CD4-positive, CD25-positive, alpha-beta regulatory T cell (primary cell): Measurements from ENCODE around the gene TNK2. TPM values are rescaled to one million over a fixed set of nuclear protein-coding genes. Genes with fewer than 3 reads are reported as not detected.
"Not testable (repeated sequence)": the region's sequence is repeated elsewhere in the genome, so short reads cannot be mapped to it uniquely, and the experiment has no call there.

ENCODE experiments used
- ATAC-seq, 2 donors: fragments of 150-1000 bp; cut with Tn5 transposase; one replicate each; pipeline ENCODE4 v1.10.0; 2021; ENCODE audit warnings: low read depth in 2 of 2, moderate number of reproducible peaks in 2 of 2, moderate library complexity in 1 of 2
- DNase-seq, 3 donors: peaks; one replicate each; pipeline versions ENCODE4 v3.0.0 to v3.0.0-alpha.2; 2012 to 2022; ENCODE audit warnings: mixed read lengths in 1 of 3
- H3K27ac ChIP-seq: one replicate; pipeline ENCODE4 v1.7.0; 2013; ENCODE audit warnings: mild to moderate bottlenecking, low read length; ENCODE audit not compliant: insufficient read depth, poor library complexity, severe bottlenecking
- H3K27me3 ChIP-seq: one replicate; pipeline ENCODE4 v1.7.0; 2013; ENCODE audit warnings: low read length; ENCODE audit not compliant: control insufficient read depth, insufficient read depth
- H3K36me3 ChIP-seq: one replicate; pipeline ENCODE4 v1.7.0; 2013; ENCODE audit warnings: mild to moderate bottlenecking, low read length, moderate library complexity; ENCODE audit not compliant: control insufficient read depth, insufficient read depth
- H3K4me1 ChIP-seq: 2 replicates; pipeline ENCODE4 v1.7.0; 2013; ENCODE audit warnings: mild to moderate bottlenecking, low read length; ENCODE audit not compliant: insufficient read depth, control insufficient read depth, poor library complexity, severe bottlenecking
- H3K4me3 ChIP-seq: one replicate; pipeline ENCODE4 v1.7.0; 2013; ENCODE audit warnings: low read depth, mild to moderate bottlenecking, low read length, moderate library complexity
- H3K9me3 ChIP-seq, 2 experiments: 1 replicate in 1 of 2; 2 replicates in 1 of 2; pipeline ENCODE4 v1.7.0; 2013; ENCODE audit warnings: low read length in 2 of 2, mild to moderate bottlenecking in 1 of 2, moderate library complexity in 1 of 2; ENCODE audit not compliant: control insufficient read depth in 2 of 2
- H3K27ac Mint-ChIP-seq, 3 donors: one replicate each; pipeline ENCODE4 v1.8.0; 2020 to 2022; ENCODE audit warnings: mild to moderate bottlenecking in 3 of 3, mixed read lengths in 3 of 3, moderate library complexity in 2 of 3
- H3K27me3 Mint-ChIP-seq: one replicate; pipeline ENCODE4 v1.8.0; 2022; ENCODE audit warnings: mild to moderate bottlenecking, mixed read lengths
- H3K36me3 Mint-ChIP-seq: one replicate; pipeline ENCODE4 v1.8.0; 2020; ENCODE audit warnings: mixed read lengths
- H3K4me1 Mint-ChIP-seq, 4 donors: one replicate each; pipeline ENCODE4 v1.8.0; 2020 to 2022; ENCODE audit warnings: mixed read lengths in 4 of 4, mild to moderate bottlenecking in 1 of 4
- H3K4me3 Mint-ChIP-seq, 4 donors: one replicate each; pipeline ENCODE4 v1.8.0; 2020 to 2022; ENCODE audit warnings: mild to moderate bottlenecking in 4 of 4, mixed read lengths in 4 of 4, moderate library complexity in 3 of 4
- H3K9me3 Mint-ChIP-seq, 7 donors: one replicate each; pipeline ENCODE4 v1.8.0; 2020 to 2022; ENCODE audit warnings: mixed read lengths in 7 of 7, mild to moderate bottlenecking in 3 of 7, moderate library complexity in 2 of 7
- polyA plus RNA-seq, 4 donors: library from polyadenylated mRNA; unstranded; fragments of 300-500 nt; fragmentation: Illumina TruSeq; gene quantifications; one replicate each; pipeline ENCODE4 v1.2.3, GENCODE V29; 2021
- total RNA-seq: library from RNA; stranded (reverse); gene quantifications from one replicate; pipeline ENCODE4 v1.2.3, GENCODE V29; 2022

The TNK2 gene
- total and polyA plus RNA-seq, 5 donors from 2014 or later: 0.93 to 139 (median 2.1) TPM

- ATAC-seq: no peak
- peaks cover 9% of the 10 kb centered on the region for H3K27me3 Mint-ChIP-seq
Observed at GRCh38 chr3:195835791-195836190, 72.6 kb downstream of the TNK2 start.

GRCh38 chr3:195834675-195835583 is 73.4 kb downstream of the TNK2 start:
- no peak for ATAC-seq
- H3K4me3 Mint-ChIP-seq: no peak overlapping the region

More at GRCh38 chr3:195835791-195836190, 72.6 kb downstream of the TNK2 start:
- no peaks in the 10 kb centered on the region for H3K36me3 ChIP-seq
- no peaks in the 10 kb centered on the region for H3K9me3 ChIP-seq
- H3K4me3 ChIP-seq: no peak overlapping the region
- Mint-ChIP-seq H3K4me3 (no peak overlapping the region), H3K4me1 (no peaks in the 10 kb centered on the region), H3K36me3 (no peaks in the 10 kb centered on the region), H3K27ac (no peak overlapping the region), H3K9me3 (peaks cover 0 to 2% (median 0%) of the 10 kb centered on the region in 7 donors)
- no peaks in the 10 kb centered on the region for H3K27me3 ChIP-seq
- no peak overlapping the region for H3K27ac ChIP-seq
- no peak for DNase-seq
- H3K4me1 ChIP-seq: no peaks in the 10 kb centered on the region

GRCh38 chr3:195829897-195830254 is 78.5 kb downstream of the TNK2 start:
- ATAC-seq: no peak
- no peak overlapping the region for H3K27ac ChIP-seq
- no peaks in the 10 kb centered on the region for H3K36me3 ChIP-seq
- Mint-ChIP-seq H3K9me3 (no peaks in the 10 kb centered on the region), H3K4me1 (no peaks in the 10 kb centered on the region), H3K36me3 (no peaks in the 10 kb centered on the region), H3K27me3 (no peaks in the 10 kb centered on the region), H3K27ac (no peak overlapping the region), H3K4me3 (no peak overlapping the region)
- no peak overlapping the region for H3K4me3 ChIP-seq
- no peak for DNase-seq
- H3K4me1 ChIP-seq: no peaks in the 10 kb centered on the region
- no peaks in the 10 kb centered on the region for H3K9me3 ChIP-seq
- no peaks in the 10 kb centered on the region for H3K27me3 ChIP-seq

More at GRCh38 chr3:195834675-195835583, 73.4 kb downstream of the TNK2 start:
- Histone ChIP-seq H3K36me3 (no peaks in the 10 kb centered on the region), H3K27me3 (no peaks in the 10 kb centered on the region), H3K4me3 (no peak overlapping the region), H3K27ac (no peak overlapping the region), H3K9me3 (no peaks in the 10 kb centered on the region), H3K4me1 (no peaks in the 10 kb centered on the region)
- DNase-seq: no peak
- peak overlapping the region in 1 of 3 donors; percentile 60 for H3K27ac Mint-ChIP-seq
- no peaks in the 10 kb centered on the region for H3K4me1 Mint-ChIP-seq
- H3K36me3 Mint-ChIP-seq: no peaks in the 10 kb centered on the region
- peaks cover 9% of the 10 kb centered on the region for H3K27me3 Mint-ChIP-seq
- peaks cover 0 to 2% (median 0%) of the 10 kb centered on the region in 7 donors for H3K9me3 Mint-ChIP-seq

- H3K4me3 ChIP-seq: no peak overlapping the region
- no peaks in the 10 kb centered on the region for H3K27me3 Mint-ChIP-seq
- no peaks in the 10 kb centered on the region for H3K9me3 Mint-ChIP-seq
- H3K27me3 ChIP-seq: no peaks in the 10 kb centered on the region
- H3K4me1 Mint-ChIP-seq: no peaks in the 10 kb centered on the region
- ATAC-seq (no peak), DNase-seq (no peak)
- H3K27ac ChIP-seq: no peak overlapping the region
- H3K9me3 ChIP-seq: no peaks in the 10 kb centered on the region
- H3K4me1 ChIP-seq: no peaks in the 10 kb centered on the region
- no peaks in the 10 kb centered on the region for H3K36me3 Mint-ChIP-seq
- no peak overlapping the region for H3K27ac Mint-ChIP-seq
- H3K4me3 Mint-ChIP-seq: no peak overlapping the region
- no peaks in the 10 kb centered on the region for H3K36me3 ChIP-seq
Observed at GRCh38 chr3:195828762-195829161, 79.6 kb downstream of the TNK2 start.

DNA sequence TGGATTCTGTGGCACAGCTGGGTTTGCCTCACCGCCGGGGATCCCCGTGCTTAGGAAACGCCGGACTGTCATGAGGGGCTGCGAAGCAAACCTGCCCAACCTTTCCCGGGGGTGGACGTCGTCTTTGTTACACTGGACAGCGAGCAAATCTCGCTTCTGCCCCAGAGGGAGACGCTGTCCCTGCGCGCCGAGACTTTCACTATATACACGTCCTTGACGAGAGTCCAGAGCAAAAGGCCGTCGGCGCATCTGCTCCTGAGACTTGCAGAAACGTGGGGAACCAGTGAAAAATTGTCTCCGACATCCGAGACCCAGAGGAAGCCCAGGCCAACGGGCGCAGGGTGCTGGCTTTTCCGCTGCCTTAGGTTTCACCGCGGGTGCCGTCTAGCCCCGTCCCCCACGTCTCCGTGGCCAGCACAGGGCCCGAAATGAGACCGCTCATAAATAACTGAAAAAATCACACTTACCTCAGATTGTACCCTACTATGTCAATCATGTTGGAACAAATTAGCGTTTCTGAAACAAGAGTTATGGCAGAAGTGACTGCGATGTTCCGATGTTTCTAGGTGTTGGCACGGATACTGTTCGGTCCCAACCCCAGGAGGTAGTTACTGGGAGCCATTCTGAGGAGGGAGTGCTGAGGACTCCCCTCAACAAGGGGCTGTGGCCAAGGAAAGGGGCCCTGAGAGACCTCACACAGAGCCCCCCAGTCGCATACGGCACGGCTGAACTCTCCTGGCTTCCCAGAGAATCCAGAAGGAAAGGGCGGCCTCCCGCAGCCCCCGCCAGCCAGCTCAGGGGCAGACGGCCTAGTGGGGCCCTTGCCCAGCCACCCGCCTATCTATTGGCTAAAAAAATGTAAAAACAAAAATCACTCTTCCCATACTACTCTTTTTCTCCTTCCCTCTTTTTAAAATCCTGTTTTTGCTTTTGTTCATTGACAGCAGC is 82.2 kb downstream of the TNK2 start:
- Mint-ChIP-seq H3K4me1 (no peaks in the 10 kb centered on the region), H3K27me3 (no peaks in the 10 kb centered on the region), H3K4me3 (no peak overlapping the region), H3K36me3 (no peaks in the 10 kb centered on the region), H3K9me3 (peaks cover 0 to 2% (median 0%) of the 10 kb centered on the region in 7 donors), H3K27ac (no peak overlapping the region)
- ATAC-seq: no peak
- Histone ChIP-seq H3K27ac (no peak overlapping the region), H3K4me3 (no peak overlapping the region), H3K4me1 (no peaks in the 10 kb centered on the region), H3K9me3 (no peaks in the 10 kb centered on the region), H3K27me3 (no peaks in the 10 kb centered on the region), H3K36me3 (no peaks in the 10 kb centered on the region)
- DNase-seq: no peak

- no peaks in the 10 kb centered on the region for H3K36me3 ChIP-seq
- H3K27ac Mint-ChIP-seq: no peak overlapping the region
- H3K4me1 Mint-ChIP-seq: no peaks in the 10 kb centered on the region
- no peak overlapping the region for H3K4me3 ChIP-seq
- H3K27me3 Mint-ChIP-seq: no peaks in the 10 kb centered on the region
- H3K4me1 ChIP-seq: no peaks in the 10 kb centered on the region
- H3K27me3 ChIP-seq: no peaks in the 10 kb centered on the region
- H3K9me3 Mint-ChIP-seq: peaks cover 0 to 2% (median 0%) of the 10 kb centered on the region in 7 donors
- H3K36me3 Mint-ChIP-seq: no peaks in the 10 kb centered on the region
- ATAC-seq (no peak), DNase-seq (no peak)
- no peaks in the 10 kb centered on the region for H3K9me3 ChIP-seq
- H3K27ac ChIP-seq: no peak overlapping the region
- no peak overlapping the region for H3K4me3 Mint-ChIP-seq
Observed at GRCh38 chr3:195825191-195825588, 83.2 kb downstream of the TNK2 start.

DNA sequence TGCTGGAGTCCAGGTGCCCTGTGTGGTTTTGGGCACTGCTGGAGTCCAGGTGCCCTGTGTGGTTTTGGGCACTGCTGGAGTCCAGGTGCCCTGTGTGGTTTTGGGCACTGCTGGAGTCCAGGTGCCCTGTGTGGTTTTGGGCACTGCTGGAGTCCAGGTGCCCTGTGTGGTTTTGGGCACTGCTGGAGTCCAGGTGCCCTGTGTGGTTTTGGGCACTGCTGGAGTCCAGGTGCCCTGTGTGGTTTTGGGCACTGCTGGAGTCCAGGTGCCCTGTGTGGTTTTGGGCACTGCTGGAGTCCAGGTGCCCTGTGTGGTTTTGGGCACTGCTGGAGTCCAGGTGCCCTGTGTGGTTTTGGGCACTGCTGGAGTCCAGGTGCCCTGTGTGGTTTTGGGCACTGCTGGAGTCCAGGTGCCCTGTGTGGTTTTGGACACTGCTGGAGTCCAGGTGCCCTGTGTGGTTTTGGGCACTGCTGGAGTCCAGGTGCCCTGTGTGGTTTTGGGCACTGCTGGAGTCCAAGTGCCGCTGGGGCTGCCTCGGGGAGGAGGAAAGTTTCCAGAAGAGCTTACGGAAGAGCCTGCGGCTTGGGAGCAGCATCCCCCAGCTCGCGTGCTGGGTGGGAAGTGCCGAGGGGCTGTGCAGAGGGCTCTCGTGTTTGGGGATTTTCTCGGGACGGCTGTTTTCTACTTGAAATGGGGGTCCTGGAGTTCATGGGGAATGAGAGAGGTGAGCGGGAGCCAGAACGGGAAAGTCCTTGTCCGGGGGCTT is 83.7 kb downstream of the TNK2 start:
- H3K9me3 Mint-ChIP-seq, H3K4me1 Mint-ChIP-seq: not testable (repeated sequence)

More for the DNA sequence above, 83.7 kb downstream of the TNK2 start:
- not testable (repeated sequence) for H3K27ac ChIP-seq, H3K27ac Mint-ChIP-seq, DNase-seq, H3K9me3 ChIP-seq, H3K36me3 Mint-ChIP-seq, ATAC-seq, H3K27me3 ChIP-seq, H3K4me1 ChIP-seq, H3K27me3 Mint-ChIP-seq, H3K4me3 ChIP-seq, H3K4me3 Mint-ChIP-seq, H3K36me3 ChIP-seq
